Stimulated activated CD4-positive, alpha-beta T cell treated with anti-CD3 and anti-CD28 coated beads, TNF-alpha, amount 100 ng/mL, for 24 hours (primary cell): Measurements from ENCODE around the gene PYCARD.

ENCODE experiments used
- DNase-seq, 3 experiments: peaks; one replicate each; pipeline ENCODE4 v3.0.0-alpha.2; 2020; ENCODE audit warnings: low read depth in 3 of 3

The PYCARD gene

GRCh38 chr16:31167315-31167714, 35.2 kb downstream of the PYCARD start:
- DNase-seq = no peak

GRCh38 chr16:31157136-31157535, 45.4 kb downstream of the PYCARD start:
- no peak for DNase-seq
